SK-N-SH (cell line): ENCODE measurements around the gene PDE2A. TPM values are rescaled to one million over a fixed set of nuclear protein-coding genes. Genes with fewer than 3 reads are reported as not detected.

Source experiments
- CTCF ChIA-PET: fragments of 300-600, 350-600 bp; formaldehyde crosslinking; extraction: SDS; loops from one replicate; lab custom pipeline; 2021; lab: Yijun Ruan, JAX
- POLR2A ChIA-PET: fragments of 350-600 bp; sonication (Branson Sonifier 250); formaldehyde crosslinking; extraction: SDS; loops from one replicate; lab custom pipeline; 2020; ENCODE audit warnings: antibody characterized with exemption, inconsistent platforms; lab: Yijun Ruan, JAX
- DNase-seq: peaks from one replicate; pipeline ENCODE4 v3.0.0; 2012
- H2AFZ ChIP-seq: fragments of 200-600 bp; sonication (generic); 2 replicates; pipeline ENCODE4 v1.8.1; 2016; ENCODE audit warnings: antibody characterized with exemption, mild to moderate bottlenecking, low read depth
- H3F3A ChIP-seq: fragments of 200-600 bp; sonication (generic); replicated peaks from 2 replicates; pipeline ENCODE3; 2016; ENCODE audit warnings: antibody characterized with exemption, mild to moderate bottlenecking; ENCODE audit not compliant: insufficient read depth
- H3K27ac ChIP-seq, 2 experiments: fragments of 200-500 bp in 1 of 2; fragments of 200-600 bp in 1 of 2; sonication (Bioruptor generic) in 1 of 2; sonication (generic), shearing (Covaris generic) in 1 of 2; 2 replicates each; pipeline versions ENCODE4 v1.5.1 to v1.6.1; 2014 to 2016; ENCODE audit warnings: low read depth in 2 of 2, inconsistent platforms in 1 of 2, low read length in 1 of 2, mild to moderate bottlenecking in 1 of 2, mixed read lengths in 1 of 2
- H3K27me3 ChIP-seq: fragments of 200-600 bp; sonication (generic), shearing (Covaris generic); 2 replicates; pipeline ENCODE4 v1.6.1; 2016; ENCODE audit warnings: mixed run types; ENCODE audit not compliant: insufficient read depth
- H3K36me3 ChIP-seq, 2 experiments: fragments of 200-500 bp in 1 of 2; fragments of 200-600 bp in 1 of 2; sonication (Bioruptor generic) in 1 of 2; sonication (generic) in 1 of 2; replicated peaks in 1 of 2; 2 replicates each; pipeline versions ENCODE3 to v1.5.1; 2014 to 2016; ENCODE audit warnings: low read length in 1 of 2, mild to moderate bottlenecking in 1 of 2; ENCODE audit not compliant: insufficient read depth in 2 of 2, control insufficient read depth in 1 of 2
- H3K4me1 ChIP-seq, 2 experiments: fragments of 200-500 bp in 1 of 2; fragments of 200-600 bp in 1 of 2; sonication (Bioruptor generic) in 1 of 2; sonication (generic), shearing (Covaris generic) in 1 of 2; 2 replicates each; pipeline versions ENCODE4 v1.5.1 to v1.6.1; 2014 to 2016; ENCODE audit warnings: low read depth in 1 of 2, low read length in 1 of 2, mixed run types in 1 of 2; ENCODE audit not compliant: insufficient read depth in 2 of 2, control insufficient read depth in 1 of 2
- H3K4me2 ChIP-seq: fragments of 200-600 bp; sonication (generic), shearing (Covaris generic); 2 replicates; pipeline ENCODE4 v1.6.1; 2017; ENCODE audit warnings: mixed run types
- H3K4me3 ChIP-seq, 2 experiments: fragments of 200-500 bp in 1 of 2; fragments of 200-600 bp in 1 of 2; sonication (Bioruptor generic) in 1 of 2; sonication (generic), shearing (Covaris generic) in 1 of 2; 2 replicates each; pipeline versions ENCODE4 v1.5.1 to v1.8.1; 2014 to 2016; ENCODE audit warnings: low read depth in 2 of 2, inconsistent platforms in 1 of 2, low read length in 1 of 2, mild to moderate bottlenecking in 1 of 2, mixed read lengths in 1 of 2, moderate library complexity in 1 of 2
- H3K79me2 ChIP-seq: fragments of 200-600 bp; sonication (generic); 2 replicates; pipeline ENCODE4 v1.8.1; 2017; ENCODE audit warnings: mild to moderate bottlenecking; ENCODE audit not compliant: insufficient read depth
- H3K9ac ChIP-seq: fragments of 200-600 bp; sonication (generic); 2 replicates; pipeline ENCODE4 v1.6.1; 2017; ENCODE audit warnings: mixed run types
- H3K9me2 ChIP-seq: fragments of 200-600 bp; sonication (generic); 2 replicates; pipeline ENCODE4 v1.6.1; 2017; ENCODE audit warnings: mixed run types
- H3K9me3 ChIP-seq: fragments of 200-600 bp; sonication (generic); 2 replicates; pipeline ENCODE4 v1.6.1; 2017; ENCODE audit warnings: mixed run types, mild to moderate bottlenecking, moderate library complexity
- H4K20me1 ChIP-seq: fragments of 200-600 bp; sonication (generic); 2 replicates; pipeline ENCODE4 v1.6.1; 2017; ENCODE audit warnings: mild to moderate bottlenecking, mixed run types; ENCODE audit not compliant: insufficient read depth
- FOSL2 ChIP-seq: IDR thresholded peaks from 2 replicates; pipeline ENCODE4 v1.4.0; 2012; ENCODE audit warnings: low read depth, mild to moderate bottlenecking, moderate library complexity, borderline replicate concordance
- FOXJ3 ChIP-seq: sonication (generic); formaldehyde crosslinking; IDR thresholded peaks from 2 replicates; pipeline ENCODE4 v1.5.1; 2020; ENCODE audit warnings: mild to moderate bottlenecking, missing genetic modification reagents
- FOXM1 ChIP-seq: IDR thresholded peaks from 2 replicates; pipeline ENCODE4 v1.4.0; 2012; ENCODE audit warnings: low read depth, mild to moderate bottlenecking
- IRF3 ChIP-seq: fragments of 150-350 bp; IDR thresholded peaks from 2 replicates; pipeline ENCODE4 v1.6.1; 2016; ENCODE audit warnings: mild to moderate bottlenecking, low read depth, low read length
- MAX ChIP-seq: IDR thresholded peaks from 2 replicates; pipeline ENCODE4 v1.4.0; 2012; ENCODE audit warnings: low read depth
- MEF2A ChIP-seq: IDR thresholded peaks from 2 replicates; pipeline ENCODE4 v1.4.0; 2012; ENCODE audit warnings: low read depth, borderline replicate concordance
- NFIC ChIP-seq: IDR thresholded peaks from 2 replicates; pipeline ENCODE4 v1.4.0; 2012; ENCODE audit warnings: borderline replicate concordance
- NRF1 ChIP-seq: IDR thresholded peaks from 2 replicates; pipeline ENCODE4 v1.6.1; 2012; ENCODE audit warnings: low read depth, mild to moderate bottlenecking, low read length
- PBX3 ChIP-seq: IDR thresholded peaks from 2 replicates; pipeline ENCODE4; 2012
- POLR2AphosphoS5 ChIP-seq: IDR thresholded peaks from 2 replicates; pipeline ENCODE4 v1.6.1; 2012; ENCODE audit warnings: low read depth, low read length
- RCOR1 ChIP-seq: fragments of 150-350 bp; IDR thresholded peaks from 2 replicates; pipeline ENCODE4 v1.6.1; 2017; ENCODE audit warnings: antibody characterized with exemption, low read length
- RFX5 ChIP-seq: IDR thresholded peaks from 2 replicates; pipeline ENCODE4 v1.6.1; 2012; ENCODE audit warnings: mild to moderate bottlenecking, improper control_type of control experiment, low read length
- TAF1 ChIP-seq: IDR thresholded peaks from 2 replicates; pipeline ENCODE4 v1.6.1; 2012; ENCODE audit warnings: low read depth, mild to moderate bottlenecking, low read length, moderate library complexity, borderline replicate concordance
- TCF12 ChIP-seq: IDR thresholded peaks from 2 replicates; pipeline ENCODE4 v1.4.0; 2012
- TEAD4 ChIP-seq: IDR thresholded peaks from 2 replicates; pipeline ENCODE4 v1.4.0; 2012; ENCODE audit warnings: mild to moderate bottlenecking, borderline replicate concordance; ENCODE audit not compliant: insufficient read depth
- USF2 ChIP-seq: fragments of 150-350 bp; IDR thresholded peaks from 2 replicates; pipeline ENCODE4 v1.6.1; 2017; ENCODE audit warnings: antibody characterized with exemption, low read length, low read depth, borderline replicate concordance
- YY1 ChIP-seq: IDR thresholded peaks from 2 replicates; pipeline ENCODE4 v1.4.0; 2012; ENCODE audit warnings: low read depth, mild to moderate bottlenecking
- WGBS: methylation state at CpG from one replicate; pipeline ENCODE4 v1.1.6; 2017; ENCODE audit warnings: low lambda C conversion rate; 5-methylcytosine and 5-hydroxymethylcytosine counted together
- polyA plus RNA-seq, 3 experiments: library from polyadenylated mRNA; depleted of rRNA; stranded (reverse); fragments of >200 nt; gene quantifications; 2 replicates each; pipeline ENCODE4 v1.2.3, GENCODE V29; 2012

PDE2A gene
- polyA plus RNA-seq, 1 of the 3 experiments (the other 2 are of a cell fraction), result 0.43 TPM

GRCh38 chr11:72641522-72642042, 32.6 kb downstream of the PDE2A start:
- H3K4me1 ChIP-seq, result peaks cover 5 to 30% of the 10 kb centered on the region in 2 experiments; a peak in 1 of 4 replicates
- no peaks in the 10 kb centered on the region for H3F3A ChIP-seq
- no peak for DNase-seq
- H3K9me2 ChIP-seq, result no peaks in the 10 kb centered on the region
- ChIA-PET CTCF (interaction anchor here (0.7 to 18.2 kb wide), 16 partner anchors 13 to 182 kb away, joined by 3 to 276 read pairs (median 6); no protein-coding TSS in a partner anchor), POLR2A (no interaction called here)
- no peaks in the 10 kb centered on the region for H3K9me3 ChIP-seq
- H3K36me3 ChIP-seq, result no peaks in the 10 kb centered on the region
- no peak overlapping the region for H2AFZ ChIP-seq
- no peaks in the 10 kb centered on the region for H4K20me1 ChIP-seq
- H3K4me2 ChIP-seq, result peak overlapping the region; percentile 78
- peaks cover 30% of the 10 kb centered on the region for H3K27me3 ChIP-seq
- no peak overlapping the region for H3K27ac ChIP-seq
- 49% methylated on average over 10 of the region's 12 CpGs for WGBS
- TF ChIP-seq FOXM1 (no peak), MEF2A (no peak), TEAD4 (no peak), NFIC (no peak), PBX3 (no peak), POLR2AphosphoS5 (no peak), MAX (no peak), USF2 (no peak)
- no peaks in the 10 kb centered on the region for H3K79me2 ChIP-seq
- peak overlapping the region; percentile 9 to 36; a peak in 2 of 4 replicates for H3K4me3 ChIP-seq
- H3K9ac ChIP-seq, result no peak overlapping the region

GRCh38 chr11:72639502-72640375, 34.5 kb downstream of the PDE2A start:
- DNase-seq, result no peak
- H2AFZ ChIP-seq, result no peak overlapping the region
- no peaks in the 10 kb centered on the region for H3K36me3 ChIP-seq
- H3K4me3 ChIP-seq, result no peak overlapping the region
- CTCF ChIA-PET, result interaction anchor here (6.1 to 6.6 kb wide), 3 partner anchors 41 to 53 kb away, joined by 39 read pairs; no protein-coding TSS in a partner anchor
- H3F3A ChIP-seq, result no peaks in the 10 kb centered on the region
- H4K20me1 ChIP-seq, result no peaks in the 10 kb centered on the region
- peaks cover 5 to 45% of the 10 kb centered on the region in 2 experiments; a peak in 1 of 4 replicates for H3K4me1 ChIP-seq
- no peak overlapping the region for H3K4me2 ChIP-seq
- no peak overlapping the region for H3K9ac ChIP-seq
- no peaks in the 10 kb centered on the region for H3K9me2 ChIP-seq
- POLR2A ChIA-PET, result no interaction called here
- H3K27me3 ChIP-seq, result peaks cover 30% of the 10 kb centered on the region
- H3K27ac ChIP-seq, result no peak overlapping the region
- no peaks in the 10 kb centered on the region for H3K79me2 ChIP-seq
- WGBS, result 71% methylated on average over 17 of the region's 23 CpGs
- H3K9me3 ChIP-seq, result no peaks in the 10 kb centered on the region
- TF ChIP-seq TAF1 (no peak), FOXJ3 (no peak), TEAD4 (no peak), USF2 (no peak), FOSL2 (no peak), POLR2AphosphoS5 (no peak), RCOR1 (no peak), TCF12 (no peak), IRF3 (no peak), PBX3 (no peak), NRF1 (no peak), YY1 (no peak), RFX5 (no peak), MAX (no peak)
